Mesenchymal stem cell (in vitro differentiated cells and primary cell): ENCODE measurements around the gene UBE2E1.

Experiments
- DNase-seq: peaks from one replicate; pipeline ENCODE4 v3.0.0-alpha.2; 2013
- H2AFZ ChIP-seq: one replicate; pipeline ENCODE4 v1.6.1; 2013; ENCODE audit warnings: low read depth, mild to moderate bottlenecking, control low read depth, inconsistent platforms, low read length, moderate library complexity
- H2AK5ac ChIP-seq: 2 replicates; pipeline ENCODE4 v1.6.1; 2013; ENCODE audit warnings: low read length, moderate library complexity, mild to moderate bottlenecking, inconsistent platforms; ENCODE audit not compliant: severe bottlenecking
- H2BK120ac ChIP-seq: one replicate; pipeline ENCODE4 v1.6.1; 2013; ENCODE audit warnings: low read depth, mild to moderate bottlenecking, inconsistent platforms, low read length, moderate library complexity
- H2BK12ac ChIP-seq, 2 experiments: one replicate each; pipeline ENCODE4 v1.6.1; 2013; ENCODE audit warnings: inconsistent platforms in 2 of 2, low read length in 2 of 2, mild to moderate bottlenecking in 2 of 2, moderate library complexity in 2 of 2, control low read depth in 1 of 2
- H2BK15ac ChIP-seq: one replicate; pipeline ENCODE4 v1.6.1; 2013; ENCODE audit warnings: mild to moderate bottlenecking, low read depth, inconsistent platforms; ENCODE audit not compliant: poor library complexity, severe bottlenecking
- H2BK5ac ChIP-seq: 2 replicates; pipeline ENCODE4 v1.6.1; 2013; ENCODE audit warnings: low read depth, mild to moderate bottlenecking, low read length, control low read depth, inconsistent platforms; ENCODE audit not compliant: poor library complexity, severe bottlenecking
- H3K14ac ChIP-seq, 2 experiments: one replicate each; pipeline ENCODE4 v1.6.1; 2013; ENCODE audit warnings: inconsistent platforms in 2 of 2, low read length in 2 of 2, control low read depth in 1 of 2, mild to moderate bottlenecking in 1 of 2, moderate library complexity in 1 of 2
- H3K18ac ChIP-seq, 2 experiments: one replicate each; pipeline ENCODE4 v1.6.1; 2013; ENCODE audit warnings: inconsistent platforms in 2 of 2, low read length in 2 of 2, control low read depth in 1 of 2, low read depth in 1 of 2, mild to moderate bottlenecking in 1 of 2
- H3K23ac ChIP-seq, 2 experiments: one replicate each; pipeline ENCODE4 v1.6.1; 2013; ENCODE audit warnings: inconsistent platforms in 2 of 2, low read length in 2 of 2, mild to moderate bottlenecking in 2 of 2, moderate library complexity in 2 of 2, control low read depth in 1 of 2
- H3K27ac ChIP-seq: 2 replicates; pipeline ENCODE4 v1.5.1; 2013; ENCODE audit warnings: mild to moderate bottlenecking, moderate library complexity, low read length, control low read depth, inconsistent platforms; ENCODE audit not compliant: poor library complexity, severe bottlenecking
- H3K27me3 ChIP-seq, 2 experiments: 2 replicates each; pipeline versions ENCODE4 v1.6.1 to v1.7.0; 2013; ENCODE audit warnings: low read length in 2 of 2, mild to moderate bottlenecking in 2 of 2, moderate library complexity in 2 of 2, control low read depth in 1 of 2, inconsistent platforms in 1 of 2; ENCODE audit not compliant: control insufficient read depth in 1 of 2, insufficient read depth in 1 of 2
- H3K36me3 ChIP-seq, 2 experiments: 2 replicates each; pipeline versions ENCODE4 v1.6.1 to v1.7.0; 2013; ENCODE audit warnings: low read length in 2 of 2, control low read depth in 1 of 2, inconsistent platforms in 1 of 2, low read depth in 1 of 2, mild to moderate bottlenecking in 1 of 2; ENCODE audit not compliant: insufficient read depth in 2 of 2, control insufficient read depth in 1 of 2
- H3K4ac ChIP-seq, 2 experiments: one replicate each; pipeline ENCODE4 v1.6.1; 2013; ENCODE audit warnings: inconsistent platforms in 2 of 2, low read length in 2 of 2, mild to moderate bottlenecking in 2 of 2, moderate library complexity in 2 of 2, control low read depth in 1 of 2, low read depth in 1 of 2
- H3K4me1 ChIP-seq: 2 replicates; pipeline ENCODE4 v1.6.1; 2013; ENCODE audit warnings: low read depth, low read length, control low read depth; ENCODE audit not compliant: control insufficient read depth, insufficient read depth
- H3K4me2 ChIP-seq: 2 replicates; pipeline ENCODE4 v1.6.1; 2013; ENCODE audit warnings: low read length, mild to moderate bottlenecking, inconsistent platforms; ENCODE audit not compliant: poor library complexity, severe bottlenecking
- H3K4me3 ChIP-seq, 2 experiments: 2 replicates each; pipeline versions ENCODE4 v1.5.1 to v1.7.0; 2013; ENCODE audit warnings: low read length in 2 of 2, mild to moderate bottlenecking in 2 of 2, control low read depth in 1 of 2, low read depth in 1 of 2; ENCODE audit not compliant: insufficient read depth in 1 of 2
- H3K79me1 ChIP-seq: replicated peaks from 2 replicates; pipeline ENCODE4 v1.6.1; 2013; ENCODE audit warnings: mild to moderate bottlenecking, control low read depth, low read length, inconsistent platforms; ENCODE audit not compliant: poor library complexity, severe bottlenecking
- H3K9ac ChIP-seq: 2 replicates; pipeline ENCODE4 v1.7.0; 2013; ENCODE audit warnings: mild to moderate bottlenecking, low read length, moderate library complexity
- H3K9me3 ChIP-seq: 2 replicates; pipeline ENCODE4 v1.7.0; 2013; ENCODE audit warnings: mild to moderate bottlenecking, low read length; ENCODE audit not compliant: control insufficient read depth
- H4K8ac ChIP-seq: one replicate; pipeline ENCODE4 v1.6.1; 2013; ENCODE audit warnings: inconsistent platforms, mild to moderate bottlenecking, low read length, moderate library complexity
- H4K91ac ChIP-seq: one replicate; pipeline ENCODE4 v1.6.1; 2013; ENCODE audit warnings: mild to moderate bottlenecking, low read length, inconsistent platforms
- WGBS: methylation state at CpG from one replicate; pipeline ENCODE4 v1.1.7; 2013; ENCODE audit warnings: mixed read lengths; 5-methylcytosine and 5-hydroxymethylcytosine counted together

Gene UBE2E1

DNA sequence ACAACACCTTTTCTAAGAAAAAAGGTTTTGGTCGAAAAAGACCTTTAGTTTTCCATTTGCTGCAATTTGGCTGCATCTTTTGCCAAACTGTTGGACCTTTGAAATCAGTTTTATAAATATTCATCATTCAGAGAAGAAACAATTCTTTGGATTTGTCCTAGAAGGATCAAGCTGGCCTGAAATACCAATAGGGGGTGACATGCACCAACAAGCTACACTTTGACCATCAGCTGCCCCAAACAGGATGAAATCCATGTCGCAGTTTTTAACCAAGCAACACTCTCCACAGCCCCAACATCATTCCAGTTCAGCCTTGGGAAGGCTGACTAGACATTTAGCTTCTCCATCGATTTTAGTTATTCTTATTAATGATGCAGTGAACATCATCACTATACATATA, 121.0 kb downstream of the UBE2E1 start:
- Histone ChIP-seq H3K14ac (no peak overlapping the region), H3K9ac (no peak overlapping the region), H2AK5ac (no peak overlapping the region), H2BK15ac (no peak overlapping the region), H3K4ac (no peak overlapping the region), H3K79me1 (no peaks in the 10 kb centered on the region), H2BK12ac (no peak overlapping the region), H3K4me2 (no peak overlapping the region), H3K4me1 (peaks cover 11% of the 10 kb centered on the region), H3K27ac (no peak overlapping the region), H3K36me3 (peaks cover 3% of the 10 kb centered on the region in 2 experiments), H3K9me3 (no peaks in the 10 kb centered on the region), H4K8ac (no peak overlapping the region), H3K27me3 (peaks cover 0 to 5% of the 10 kb centered on the region in 2 experiments), H3K4me3 (no peak overlapping the region), H3K23ac (no peak overlapping the region), H3K18ac (no peak overlapping the region), H2BK120ac (no peak overlapping the region), H2BK5ac (no peak overlapping the region), H4K91ac (no peak overlapping the region), H2AFZ (no peak overlapping the region)
- no peak for DNase-seq
- WGBS: 75% methylated on average over 2 of the region's 3 CpGs

DNA sequence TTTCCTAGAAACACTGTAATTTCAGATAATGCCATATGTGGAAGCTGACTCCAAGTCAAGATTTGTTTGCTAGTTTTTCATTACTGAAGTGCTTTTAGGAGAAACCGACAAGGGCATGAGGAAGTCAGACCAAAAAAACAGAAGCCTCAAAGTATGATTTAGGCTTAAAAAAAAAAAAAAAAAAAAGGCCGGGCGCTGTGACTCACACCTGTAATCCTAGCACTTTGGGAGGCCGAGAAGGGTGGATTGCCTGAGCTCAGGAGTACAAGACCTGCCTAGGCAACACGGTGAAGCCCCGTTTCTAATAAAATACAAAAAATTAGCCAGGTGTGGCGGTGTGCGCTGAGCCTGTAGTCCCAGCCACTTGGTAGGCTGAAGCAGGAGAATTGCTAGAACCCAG, 122.8 kb downstream of the UBE2E1 start:
- no peak for DNase-seq
- Histone ChIP-seq H3K36me3 (no peaks in the 10 kb centered on the region), H3K4ac (no peak overlapping the region), H3K14ac (no peak overlapping the region), H3K18ac (no peak overlapping the region), H3K4me2 (no peak overlapping the region), H2BK12ac (no peak overlapping the region), H3K23ac (no peak overlapping the region), H3K4me3 (no peak overlapping the region), H3K9me3 (no peaks in the 10 kb centered on the region), H3K4me1 (peaks cover 8% of the 10 kb centered on the region), H3K27ac (no peak overlapping the region), H2BK120ac (no peak overlapping the region), H4K91ac (no peak overlapping the region), H2BK15ac (no peak overlapping the region), H3K27me3 (peaks cover 0 to 8% of the 10 kb centered on the region in 2 experiments), H2AK5ac (no peak overlapping the region), H2BK5ac (no peak overlapping the region), H4K8ac (no peak overlapping the region), H3K79me1 (no peaks in the 10 kb centered on the region), H3K9ac (no peak overlapping the region), H2AFZ (no peak overlapping the region)
- WGBS: 86% methylated on average over 8 of the region's 8 CpGs

DNA sequence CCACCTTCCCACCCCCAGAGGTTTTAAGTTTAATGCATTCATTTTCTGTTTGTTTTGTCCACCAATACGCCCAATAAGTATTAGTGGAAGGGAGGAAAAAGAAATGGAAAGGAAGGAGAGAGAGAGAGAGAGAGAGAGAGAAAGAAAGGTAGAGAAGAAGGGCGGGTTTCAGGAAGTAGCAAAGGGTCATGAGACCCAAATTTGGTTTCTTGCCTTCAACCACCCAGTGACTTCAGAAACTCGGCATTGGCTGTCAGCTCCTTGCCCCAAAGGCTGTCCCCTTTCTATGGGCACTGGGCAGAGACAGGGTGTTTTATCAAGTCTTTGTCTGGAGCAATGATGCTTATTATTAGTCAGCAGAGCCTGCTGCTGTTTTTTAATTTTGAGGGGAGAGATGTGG, 125.8 kb downstream of the UBE2E1 start:
- no peak overlapping the region for H3K9ac ChIP-seq
- H3K23ac ChIP-seq: peak overlapping the region in 1 of 2 experiments; percentile 59
- H3K18ac ChIP-seq: no peak overlapping the region
- no peak for DNase-seq
- H3K79me1 ChIP-seq: no peaks in the 10 kb centered on the region
- H3K4me3 ChIP-seq: no peak overlapping the region
- no peak overlapping the region for H3K4me2 ChIP-seq
- H3K14ac ChIP-seq: no peak overlapping the region
- H2AFZ ChIP-seq: no peak overlapping the region
- H3K4ac ChIP-seq: no peak overlapping the region
- 100% methylated on average over 3 of the region's 3 CpGs for WGBS
- H3K9me3 ChIP-seq: no peaks in the 10 kb centered on the region
- H2BK15ac ChIP-seq: no peak overlapping the region
- H4K91ac ChIP-seq: no peak overlapping the region
- H3K4me1 ChIP-seq: peaks cover 6% of the 10 kb centered on the region
- no peaks in the 10 kb centered on the region for H3K36me3 ChIP-seq
- H3K27me3 ChIP-seq: peaks cover 0 to 8% of the 10 kb centered on the region in 2 experiments
- H3K27ac ChIP-seq: no peak overlapping the region
- no peak overlapping the region for H2BK12ac ChIP-seq
- no peak overlapping the region for H2BK5ac ChIP-seq
- H2BK120ac ChIP-seq: no peak overlapping the region
- H4K8ac ChIP-seq: no peak overlapping the region
- no peak overlapping the region for H2AK5ac ChIP-seq

DNA sequence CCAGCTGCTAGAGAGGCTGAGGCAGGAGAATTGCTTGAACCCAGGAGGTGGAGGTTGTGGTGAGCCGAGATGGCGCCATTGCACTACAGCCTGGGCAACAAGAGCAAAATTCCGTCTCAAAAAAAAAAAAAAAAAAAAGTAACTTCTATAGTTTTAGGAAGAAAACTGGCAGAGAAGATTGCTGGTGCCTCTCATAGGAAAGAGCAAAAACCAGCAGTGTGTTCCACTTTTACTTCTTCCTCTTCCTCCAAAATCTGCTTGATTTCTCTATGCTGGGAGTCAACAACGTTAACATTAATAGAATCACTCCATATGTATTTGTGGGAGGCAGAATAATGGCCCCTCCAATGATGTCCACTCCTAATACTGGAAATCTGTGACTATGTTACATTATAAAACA, 126.8 kb downstream of the UBE2E1 start:
- Histone ChIP-seq H3K36me3 (no peaks in the 10 kb centered on the region), H3K4me1 (peaks cover 6% of the 10 kb centered on the region), H4K91ac (no peak overlapping the region), H3K9ac (no peak overlapping the region), H3K27me3 (peaks cover 0 to 8% of the 10 kb centered on the region in 2 experiments), H3K9me3 (no peaks in the 10 kb centered on the region), H3K14ac (no peak overlapping the region), H4K8ac (no peak overlapping the region), H2AFZ (no peak overlapping the region), H2BK12ac (no peak overlapping the region), H3K27ac (no peak overlapping the region), H2BK15ac (no peak overlapping the region), H2BK5ac (no peak overlapping the region), H3K23ac (no peak overlapping the region), H3K4me2 (no peak overlapping the region), H3K4ac (no peak overlapping the region), H3K4me3 (no peak overlapping the region), H2AK5ac (no peak overlapping the region), H3K18ac (no peak overlapping the region), H3K79me1 (no peaks in the 10 kb centered on the region), H2BK120ac (no peak overlapping the region)
- no peak for DNase-seq
- no CpG with 5 or more reads among the region's 4 CpGs for WGBS
